GM12872 (cell line): ENCODE results near the gene CSNK2A3.

Experiments used
- CTCF ChIP-seq: IDR thresholded peaks from 3 replicates; pipeline ENCODE4 v1.5.1; 2011; ENCODE audit warnings: low read depth, mild to moderate bottlenecking, low read length, moderate library complexity; ENCODE audit not compliant: insufficient read depth

Gene CSNK2A3

GRCh38 chr11:11395126-11395525 is 42.1 kb upstream of the CSNK2A3 start:
- TF ChIP-seq CTCF = no peak

DNA sequence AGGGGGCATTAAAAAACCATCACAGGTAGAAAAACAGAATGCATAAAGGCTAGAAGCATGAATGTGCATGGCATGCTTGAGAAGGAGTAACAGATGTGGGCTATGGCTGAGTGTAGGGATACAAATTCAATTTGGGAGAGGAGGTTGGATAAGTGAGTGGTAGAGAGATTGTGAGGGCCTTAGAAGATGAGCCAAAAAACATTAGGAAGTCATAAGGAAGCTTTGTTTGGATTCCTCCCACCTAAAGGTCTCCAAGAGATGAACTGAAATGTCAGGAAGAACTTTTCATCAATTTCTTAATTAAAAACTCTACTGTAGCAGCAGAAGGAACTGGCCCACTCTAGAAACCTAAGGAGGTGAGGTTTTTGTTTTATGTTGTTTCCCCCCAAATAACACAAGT is 41.2 kb upstream of the CSNK2A3 start:
- no peak for TF ChIP-seq CTCF

GRCh38 chr11:11391796-11392463 is 38.9 kb upstream of the CSNK2A3 start:
- no peak for TF ChIP-seq CTCF

DNA sequence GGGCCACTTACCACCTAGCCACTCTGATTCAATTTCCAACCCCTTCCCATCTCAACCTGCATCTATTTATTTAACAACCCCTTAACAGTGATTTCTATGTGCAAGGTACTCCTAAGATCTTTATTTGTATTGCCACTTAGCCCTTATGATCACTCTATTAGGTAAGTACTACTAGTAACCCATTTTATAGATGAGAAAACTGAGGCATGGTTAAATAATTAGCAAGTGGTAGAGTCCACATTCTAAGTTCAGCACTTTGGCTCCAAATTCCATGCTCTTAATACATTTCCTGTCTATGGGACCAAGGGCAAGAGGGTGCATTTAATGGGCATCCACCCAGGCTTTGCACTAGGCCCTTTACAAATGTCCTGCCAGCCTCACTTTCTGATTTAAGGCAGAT is 38.1 kb upstream of the CSNK2A3 start:
- TF ChIP-seq CTCF = no peak

GRCh38 chr11:11390068-11390771 is 37.2 kb upstream of the CSNK2A3 start:
- no peak for TF ChIP-seq CTCF

DNA sequence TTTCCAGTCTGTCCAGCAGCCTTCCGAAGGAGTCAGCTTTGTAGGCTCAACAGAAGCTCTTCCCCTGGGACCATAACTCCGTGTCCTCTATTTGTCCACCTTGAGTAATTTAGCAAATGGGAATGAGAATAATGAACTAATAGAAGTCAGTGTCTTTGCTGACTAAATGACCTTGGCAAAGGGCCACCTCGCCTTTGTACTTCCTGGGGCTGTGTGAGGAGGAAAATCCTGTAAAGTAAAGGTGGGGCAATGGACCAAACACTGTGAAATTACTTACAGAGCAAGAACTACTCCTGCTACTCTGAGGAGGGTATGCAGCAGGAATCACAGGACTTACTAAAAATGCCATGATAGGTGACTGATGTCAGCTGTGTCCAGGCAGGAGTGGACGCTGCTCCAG is 36.2 kb upstream of the CSNK2A3 start:
- TF ChIP-seq CTCF = no peak

- no peak for TF ChIP-seq CTCF
Measured at GRCh38 chr11:11387622-11388305, 34.7 kb upstream of the CSNK2A3 start.
